ENCODE results near the gene CEP20.

DNA sequence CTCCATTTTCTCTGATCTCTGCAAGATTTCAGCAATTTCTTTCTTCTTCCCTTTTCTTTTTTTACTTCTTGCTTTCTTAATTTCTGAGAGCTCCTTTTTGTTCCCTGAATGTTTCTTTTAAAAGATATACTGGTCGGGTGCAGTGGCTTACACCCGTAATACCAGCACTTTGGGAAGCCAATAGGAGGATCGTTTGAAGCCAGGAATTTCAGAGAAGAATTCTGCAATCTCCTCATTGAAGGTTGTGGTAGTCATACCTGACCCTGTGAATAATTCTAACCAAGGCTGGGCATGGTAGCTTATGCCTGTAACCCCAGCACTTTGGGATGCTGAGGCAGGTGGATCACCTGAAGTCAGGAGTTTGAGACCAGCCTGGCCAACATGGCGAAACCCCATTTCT, 45.4 kb upstream of the CEP20 start:
- no peak for TF ChIP-seq POLR2AphosphoS5 (IDR thresholded peaks at IDR 0.05; ENCODE audit: low read depth, low read length)
- TF ChIP-seq POLR2A (IDR thresholded peaks at IDR 0.05; ENCODE audit: low read depth, low read length), result no peak
- TF ChIP-seq SPI1 (IDR thresholded peaks at IDR 0.05; ENCODE audit: low read depth, low read length), result no peak

Measured in GM12891 (cell line).